A673 (cell line): ENCODE results near the gene BST1. TPM values are rescaled to one million over a fixed set of nuclear protein-coding genes. Genes with fewer than 3 reads are reported as not detected.

Source experiments
- BruUV-seq: library from RNA; stranded (reverse); fragments of 400-500 nt; replicated peaks from 2 replicates; lab custom pipeline; 2021; lab: Mats Ljungman, UMichigan
- CTCF ChIA-PET: fragments of 300-600 bp; sonication (Branson Sonifier 250); formaldehyde crosslinking; loops from one replicate; lab custom pipeline; 2022; ENCODE audit warnings: antibody characterized with exemption; lab: Charles Lee
- POLR2A ChIA-PET: fragments of 300-600 bp; sonication (Branson Sonifier 250); formaldehyde crosslinking; loops from one replicate; lab custom pipeline; 2022; ENCODE audit warnings: antibody characterized with exemption; ENCODE audit not compliant: low non-redundant PET; lab: Charles Lee
- DNase-seq: peaks from one replicate; pipeline ENCODE4 v3.0.0-alpha.2; 2015; ENCODE audit warnings: low spot score
- H3K27ac ChIP-seq: fragments of 200-600 bp; sonication (generic); 2 replicates; pipeline ENCODE4 v1.5.1; 2016; ENCODE audit warnings: mixed run types, low read depth, mild to moderate bottlenecking, mixed read lengths, antibody characterized with exemption, low read length; ENCODE audit not compliant: poor library complexity, severe bottlenecking
- H3K27me3 ChIP-seq: fragments of 200-600 bp; sonication (generic); replicated peaks from 2 replicates; pipeline ENCODE4 v1.6.1; 2017; ENCODE audit warnings: mixed run types, low read depth, mild to moderate bottlenecking, mixed read lengths, antibody characterized with exemption, low read length; ENCODE audit not compliant: insufficient read depth, poor library complexity
- H3K36me3 ChIP-seq: fragments of 200-600 bp; sonication (generic); 2 replicates; pipeline ENCODE4 v1.6.1; 2016; ENCODE audit warnings: mixed run types, mild to moderate bottlenecking, mixed read lengths, antibody characterized with exemption, low read length; ENCODE audit not compliant: insufficient read depth, poor library complexity, severe bottlenecking
- H3K4me1 ChIP-seq: fragments of 200-600 bp; sonication (generic); 2 replicates; pipeline ENCODE4 v1.6.1; 2017; ENCODE audit warnings: mixed run types, mild to moderate bottlenecking, mixed read lengths, antibody characterized with exemption, low read length; ENCODE audit not compliant: insufficient read depth, poor library complexity, severe bottlenecking
- H3K4me3 ChIP-seq: fragments of 200-600 bp; sonication (generic); 2 replicates; pipeline ENCODE4 v1.5.1; 2016; ENCODE audit warnings: low read depth, mixed run types, mild to moderate bottlenecking, mixed read lengths, low read length; ENCODE audit not compliant: poor library complexity, severe bottlenecking
- H3K9me3 ChIP-seq: fragments of 200-600 bp; sonication (generic); 2 replicates; pipeline ENCODE4 v1.6.1; 2016; ENCODE audit warnings: mixed run types, low read depth, mild to moderate bottlenecking, mixed read lengths, antibody characterized with exemption, low read length; ENCODE audit not compliant: poor library complexity, severe bottlenecking
- CTCF ChIP-seq: fragments of 300-800, 200-600 bp; sonication (generic); conservative IDR thresholded peaks from 2 replicates; pipeline ENCODE4 v1.5.1; 2017; ENCODE audit warnings: low read depth, mild to moderate bottlenecking, antibody characterized with exemption, low read length, moderate library complexity, mixed read lengths
- EZH2 ChIP-seq: fragments of 200-600 bp; sonication (generic); IDR thresholded peaks from 2 replicates; pipeline ENCODE4 v1.6.1; 2017; ENCODE audit warnings: borderline replicate concordance, low read depth, mild to moderate bottlenecking, mixed read lengths, antibody characterized with exemption, low read length; ENCODE audit not compliant: poor library complexity, severe bottlenecking
- intact Hi-C: fragments of 100-400 bp; cut with micrococcal nuclease; formaldehyde crosslinking; loops from one replicate; pipeline ENCODE4 v1.10.0; 2022; ENCODE audit not compliant: unreplicated experiment
- total RNA-seq: library from RNA; stranded (reverse); gene quantifications from 2 replicates; pipeline ENCODE4 v1.2.3, GENCODE V29; 2021

The BST1 gene
- total RNA-seq, 1 experiment from 2014 or later = 2.4 TPM

- intact Hi-C loops = no loop called here
- no peaks in the 10 kb centered on the region for H3K36me3 ChIP-seq
- H3K4me1 ChIP-seq = peaks cover 29% of the 10 kb centered on the region
- TF ChIP-seq CTCF = no peak
- no peak for TF ChIP-seq EZH2
- CTCF ChIA-PET = no interaction called here
- no peak for DNase-seq
- H3K9me3 ChIP-seq = no peaks in the 10 kb centered on the region
- H3K27me3 ChIP-seq = no peaks in the 10 kb centered on the region
- no TSS peak for BruUV-seq
- no peak overlapping the region for H3K4me3 ChIP-seq
- POLR2A ChIA-PET = interaction anchor here (0.6 kb wide), 1 partner anchor 327 kb away, joined by 4 read pairs; no protein-coding TSS in a partner anchor
- peak overlapping the region; percentile 3 for H3K27ac ChIP-seq
Observed at GRCh38 chr4:15657366-15657765, 45.5 kb upstream of the BST1 start.

GRCh38 chr4:15658136-15658770, 44.6 kb upstream of the BST1 start:
- intact Hi-C loops = no loop called here
- CTCF ChIA-PET = no interaction called here

GRCh38 chr4:15658781-15659180, 44.1 kb upstream of the BST1 start:
- Histone ChIP-seq H3K36me3 (no peaks in the 10 kb centered on the region), H3K4me3 (no peak overlapping the region), H3K27ac (peak overlapping the region; percentile 76), H3K9me3 (no peaks in the 10 kb centered on the region), H3K4me1 (peaks cover 21% of the 10 kb centered on the region), H3K27me3 (no peaks in the 10 kb centered on the region)
- no TSS peak for BruUV-seq
- no peak for TF ChIP-seq CTCF
- intact Hi-C loops = no loop called here
- CTCF ChIA-PET = no interaction called here
- no peak for DNase-seq
- POLR2A ChIA-PET = interaction anchor here (0.7 kb wide), 1 partner anchor 158 kb away, joined by 3 read pairs; no protein-coding TSS in a partner anchor

More at GRCh38 chr4:15658136-15658770, 44.6 kb upstream of the BST1 start:
- TF ChIP-seq CTCF (no peak), EZH2 (no peak)
- Histone ChIP-seq H3K27me3 (no peaks in the 10 kb centered on the region), H3K27ac (peak overlapping the region; percentile 3), H3K36me3 (no peaks in the 10 kb centered on the region), H3K9me3 (no peaks in the 10 kb centered on the region), H3K4me3 (no peak overlapping the region), H3K4me1 (peaks cover 21% of the 10 kb centered on the region)
- DNase-seq = no peak
- BruUV-seq = no TSS peak
- POLR2A ChIA-PET = no interaction called here
